Trophoblast cell (in vitro differentiated cells and primary cell): ENCODE data around the gene EDC3.

Experiments
- DNase-seq, 2 donors: peaks; one replicate each; pipeline ENCODE4 v3.0.0-alpha.2; 2016
- H2AFZ ChIP-seq: 2 replicates; pipeline ENCODE4 v1.6.1; 2013; ENCODE audit warnings: low read length, moderate library complexity, mild to moderate bottlenecking; ENCODE audit not compliant: insufficient read depth, poor library complexity
- H2AK5ac ChIP-seq: 2 replicates; pipeline ENCODE4 v1.6.1; 2013; ENCODE audit warnings: mild to moderate bottlenecking, low read length
- H2BK120ac ChIP-seq: 2 replicates; pipeline ENCODE4 v1.6.1; 2013; ENCODE audit warnings: low read length, mild to moderate bottlenecking, moderate library complexity; ENCODE audit not compliant: insufficient read depth, poor library complexity
- H2BK12ac ChIP-seq: 2 replicates; pipeline ENCODE4 v1.6.1; 2013; ENCODE audit warnings: mild to moderate bottlenecking, low read length, moderate library complexity
- H2BK5ac ChIP-seq: 2 replicates; pipeline ENCODE4 v1.6.1; 2013; ENCODE audit warnings: low read length, low read depth, moderate library complexity, mild to moderate bottlenecking; ENCODE audit not compliant: poor library complexity
- H3K14ac ChIP-seq: 2 replicates; pipeline ENCODE4 v1.6.1; 2013; ENCODE audit warnings: mild to moderate bottlenecking, low read length
- H3K18ac ChIP-seq: 2 replicates; pipeline ENCODE4 v1.6.1; 2013; ENCODE audit warnings: mild to moderate bottlenecking, low read length
- H3K23ac ChIP-seq: 2 replicates; pipeline ENCODE4 v1.6.1; 2013; ENCODE audit warnings: low read length
- H3K27ac ChIP-seq: 2 replicates; pipeline ENCODE4 v1.5.1; 2013; ENCODE audit warnings: low read depth, mild to moderate bottlenecking, inconsistent platforms, low read length, moderate library complexity
- H3K27me3 ChIP-seq: 2 replicates; pipeline ENCODE4 v1.6.1; 2013; ENCODE audit warnings: inconsistent platforms, mild to moderate bottlenecking, low read length, moderate library complexity; ENCODE audit not compliant: insufficient read depth
- H3K36me3 ChIP-seq, 2 experiments: 1 replicate in 1 of 2; 2 replicates in 1 of 2; pipeline ENCODE4 v1.6.1; 2013; ENCODE audit warnings: low read length in 2 of 2, mild to moderate bottlenecking in 2 of 2, moderate library complexity in 1 of 2; ENCODE audit not compliant: insufficient read depth in 2 of 2, control insufficient read depth in 1 of 2
- H3K4ac ChIP-seq: 2 replicates; pipeline ENCODE4 v1.6.1; 2013; ENCODE audit warnings: low read depth, mild to moderate bottlenecking, low read length, moderate library complexity
- H3K4me1 ChIP-seq, 2 experiments: 1 replicate in 1 of 2; 2 replicates in 1 of 2; pipeline ENCODE4 v1.6.1; 2013; ENCODE audit warnings: low read length in 2 of 2, mild to moderate bottlenecking in 2 of 2, moderate library complexity in 1 of 2; ENCODE audit not compliant: insufficient read depth in 2 of 2, control insufficient read depth in 1 of 2
- H3K4me2 ChIP-seq: 2 replicates; pipeline ENCODE4 v1.6.1; 2013; ENCODE audit warnings: inconsistent platforms, mild to moderate bottlenecking, low read length, moderate library complexity
- H3K4me3 ChIP-seq: 2 replicates; pipeline ENCODE4 v1.5.1; 2013; ENCODE audit warnings: mild to moderate bottlenecking, low read depth, low read length, inconsistent platforms
- H3K79me1 ChIP-seq: one replicate; pipeline ENCODE4 v1.6.1; 2013; ENCODE audit warnings: low read length
- H3K79me2 ChIP-seq: 2 replicates; pipeline ENCODE4 v1.6.1; 2013; ENCODE audit warnings: low read length, mild to moderate bottlenecking; ENCODE audit not compliant: control insufficient read depth, insufficient read depth, poor library complexity
- H3K9ac ChIP-seq: 2 replicates; pipeline ENCODE4 v1.6.1; 2013; ENCODE audit warnings: mild to moderate bottlenecking, low read length
- H3K9me3 ChIP-seq: 2 replicates; pipeline ENCODE4 v1.6.1; 2013; ENCODE audit warnings: low read depth, mild to moderate bottlenecking, control low read depth, inconsistent platforms, low read length; ENCODE audit not compliant: insufficient read depth
- H4K12ac ChIP-seq: 2 replicates; pipeline ENCODE4 v1.6.1; 2013; ENCODE audit warnings: low read depth, mild to moderate bottlenecking, low read length, moderate library complexity
- H4K8ac ChIP-seq: 2 replicates; pipeline ENCODE4 v1.6.1; 2013; ENCODE audit warnings: low read depth, mild to moderate bottlenecking, low read length, moderate library complexity
- H4K91ac ChIP-seq: one replicate; pipeline ENCODE4 v1.6.1; 2013; ENCODE audit warnings: low read depth, mild to moderate bottlenecking, low read length, moderate library complexity
- WGBS: extraction: QIAGEN DNeasy Blood & Tissue Kit; methylation state at CpG from one replicate; pipeline ENCODE4 v1.1.7; 2013; ENCODE audit warnings: missing lambda C conversion rate; ENCODE audit not compliant: insufficient read length, insufficient coverage; ENCODE audit errors: extremely low coverage; 5-methylcytosine and 5-hydroxymethylcytosine counted together

EDC3 gene

GRCh38 chr15:74725225-74725774 is 29.5 kb upstream of the EDC3 start, which contains the start of gene CYP1A1:
TSS of gene CYP1A1 (minus strand) at chr15:74725528. CDS start at chr15:74723097, 2,431 bp downstream.
- peaks cover 10% of the 10 kb centered on the region in 2 experiments for H3K4me1 ChIP-seq
- H4K12ac ChIP-seq: no peak within 1 kb of the TSS
- H3K79me1 ChIP-seq: no peaks in the 10 kb centered on the region
- H3K27me3 ChIP-seq: peaks cover 19% of the 10 kb centered on the region
- no CpG with 5 or more reads among the region's 10 CpGs for WGBS
- H3K4me3 ChIP-seq: peak within 1 kb of the TSS; percentile 61
- H3K9ac ChIP-seq: no peak within 1 kb of the TSS
- no peak within 1 kb of the TSS for H3K14ac ChIP-seq
- H3K9me3 ChIP-seq: peaks cover 12% of the 10 kb centered on the region
- DNase-seq: peak in 1 of 2 donors; percentile 57
- no peak within 1 kb of the TSS for H2AK5ac ChIP-seq
- no peak within 1 kb of the TSS for H4K8ac ChIP-seq
- peak within 1 kb of the TSS; percentile 71 for H3K4me2 ChIP-seq
- no peak within 1 kb of the TSS for H3K4ac ChIP-seq
- H3K23ac ChIP-seq: no peak within 1 kb of the TSS
- H2BK120ac ChIP-seq: no peak within 1 kb of the TSS
- no peaks in the 10 kb centered on the region for H3K36me3 ChIP-seq
- H3K79me2 ChIP-seq: no peaks in the 10 kb centered on the region
- no peak within 1 kb of the TSS for H3K18ac ChIP-seq
- H2AFZ ChIP-seq: peak within 1 kb of the TSS; percentile 45
- H3K27ac ChIP-seq: no peak within 1 kb of the TSS
- H2BK12ac ChIP-seq: no peak within 1 kb of the TSS
- no peak within 1 kb of the TSS for H4K91ac ChIP-seq
- no peak within 1 kb of the TSS for H2BK5ac ChIP-seq

GRCh38 chr15:74724570-74725224 is 28.9 kb upstream of the EDC3 start:
- H3K4ac ChIP-seq: no peak overlapping the region
- no peak overlapping the region for H3K4me2 ChIP-seq
- H3K27me3 ChIP-seq: peaks cover 19% of the 10 kb centered on the region
- H3K36me3 ChIP-seq: no peaks in the 10 kb centered on the region
- H3K23ac ChIP-seq: no peak overlapping the region
- H4K8ac ChIP-seq: no peak overlapping the region
- DNase-seq: no peak
- no peak overlapping the region for H2AK5ac ChIP-seq
- no peak overlapping the region for H3K18ac ChIP-seq
- no peak overlapping the region for H3K4me3 ChIP-seq
- H3K9ac ChIP-seq: no peak overlapping the region
- H2AFZ ChIP-seq: no peak overlapping the region
- H4K91ac ChIP-seq: no peak overlapping the region
- H2BK120ac ChIP-seq: no peak overlapping the region
- no peaks in the 10 kb centered on the region for H3K79me1 ChIP-seq
- H4K12ac ChIP-seq: no peak overlapping the region
- no peak overlapping the region for H3K27ac ChIP-seq
- H2BK12ac ChIP-seq: no peak overlapping the region
- peaks cover 10% of the 10 kb centered on the region in 2 experiments for H3K4me1 ChIP-seq
- H3K9me3 ChIP-seq: peaks cover 14% of the 10 kb centered on the region
- no peaks in the 10 kb centered on the region for H3K79me2 ChIP-seq
- no peak overlapping the region for H3K14ac ChIP-seq
- H2BK5ac ChIP-seq: no peak overlapping the region

- no peak overlapping the region for H3K4me2 ChIP-seq
- no CpG with 5 or more reads among the region's 1 CpG for WGBS
- H3K4ac ChIP-seq: no peak overlapping the region
- no peak overlapping the region for H3K27ac ChIP-seq
- H3K27me3 ChIP-seq: peaks cover 19% of the 10 kb centered on the region
- no peaks in the 10 kb centered on the region for H3K79me2 ChIP-seq
- no peak overlapping the region for H2AFZ ChIP-seq
- no peak overlapping the region for H4K8ac ChIP-seq
- H3K36me3 ChIP-seq: no peaks in the 10 kb centered on the region
- H3K4me1 ChIP-seq: peaks cover 10% of the 10 kb centered on the region in 2 experiments
- no peak overlapping the region for H2BK5ac ChIP-seq
- H3K9ac ChIP-seq: no peak overlapping the region
- H3K14ac ChIP-seq: no peak overlapping the region
- no peak overlapping the region for H4K12ac ChIP-seq
- H2BK12ac ChIP-seq: no peak overlapping the region
- no peak overlapping the region for H2AK5ac ChIP-seq
- peak; percentile 18 to 75 for DNase-seq
- no peaks in the 10 kb centered on the region for H3K79me1 ChIP-seq
- H3K9me3 ChIP-seq: peaks cover 14% of the 10 kb centered on the region
- H2BK120ac ChIP-seq: no peak overlapping the region
- no peak overlapping the region for H3K18ac ChIP-seq
- no peak overlapping the region for H3K4me3 ChIP-seq
- H3K23ac ChIP-seq: no peak overlapping the region
- no peak overlapping the region for H4K91ac ChIP-seq
Observed at GRCh38 chr15:74723754-74724334, 28.0 kb upstream of the EDC3 start.

- no peaks in the 10 kb centered on the region for H3K36me3 ChIP-seq
- no peak overlapping the region for H3K27ac ChIP-seq
- no peak overlapping the region for H2AK5ac ChIP-seq
- H3K4me3 ChIP-seq: no peak overlapping the region
- no peak overlapping the region for H3K18ac ChIP-seq
- H4K91ac ChIP-seq: no peak overlapping the region
- H3K4ac ChIP-seq: no peak overlapping the region
- no CpG with 5 or more reads among the region's 1 CpG for WGBS
- H2BK12ac ChIP-seq: no peak overlapping the region
- no peak overlapping the region for H3K9ac ChIP-seq
- no peaks in the 10 kb centered on the region for H3K79me2 ChIP-seq
- H3K23ac ChIP-seq: no peak overlapping the region
- no peak overlapping the region for H3K14ac ChIP-seq
- no peak overlapping the region for H4K8ac ChIP-seq
- H3K4me1 ChIP-seq: peaks cover 10% of the 10 kb centered on the region in 2 experiments
- H3K4me2 ChIP-seq: no peak overlapping the region
- H3K9me3 ChIP-seq: peaks cover 14% of the 10 kb centered on the region
- H2BK120ac ChIP-seq: no peak overlapping the region
- no peak overlapping the region for H4K12ac ChIP-seq
- no peak for DNase-seq
- no peak overlapping the region for H2AFZ ChIP-seq
- no peak overlapping the region for H2BK5ac ChIP-seq
- no peaks in the 10 kb centered on the region for H3K79me1 ChIP-seq
- peaks cover 19% of the 10 kb centered on the region for H3K27me3 ChIP-seq
Observed at GRCh38 chr15:74723187-74723586, 27.4 kb upstream of the EDC3 start.
